GM12878 (cell line): ENCODE data around the gene SQSTM1. TPM values are rescaled to one million over a fixed set of nuclear protein-coding genes. Genes with fewer than 3 reads are reported as not detected.

Experiments
- ATAC-seq: fragments of 200-7000 bp; cut with Tn5 transposase; 3 replicates; pipeline ENCODE4 v1.9.1; 2020; ENCODE audit warnings: mild to moderate bottlenecking, moderate library complexity
- BruUV-seq: library from RNA; stranded (reverse); fragments of 400-500 nt; replicated peaks from 2 replicates; lab custom pipeline; 2021; lab: Mats Ljungman, UMichigan
- CTCF ChIA-PET: fragments of 300-600 bp; sonication (Branson Sonifier 250); formaldehyde crosslinking; extraction: SDS; loops from one replicate; lab custom pipeline; 2021; ENCODE audit warnings: inconsistent platforms; lab: Yijun Ruan, JAX
- POLR2A ChIA-PET: fragments of 350-600 bp; formaldehyde crosslinking; extraction: SDS; loops from one replicate; lab custom pipeline; 2021; ENCODE audit warnings: inconsistent platforms; lab: Charles Lee
- RAD21 ChIA-PET: fragments of 300-600 bp; sonication (Branson Sonifier 250); formaldehyde crosslinking; loops from one replicate; lab custom pipeline; 2023; ENCODE audit warnings: antibody characterized with exemption; ENCODE audit not compliant: unreplicated experiment; lab: Charles Lee
- SMC1A ChIA-PET: fragments of 300-600 bp; sonication (Branson Sonifier 250); formaldehyde crosslinking; loops from one replicate; lab custom pipeline; 2023; ENCODE audit not compliant: unreplicated experiment, uncharacterized antibody; lab: Charles Lee
- DNase-seq: peaks from one replicate; pipeline ENCODE4 v3.0.0-alpha.2; 2011; ENCODE audit warnings: low read depth, low spot score
- FAIRE-seq: peaks from 3 replicates; lab custom pipeline; 2011; peaks lifted over from hg19 to GRCh38; lab: Jason Lieb, UNC
- H2AFZ ChIP-seq: 2 replicates; pipeline ENCODE4 v1.6.0; 2011; ENCODE audit warnings: low read depth, low read length, control low read depth; ENCODE audit not compliant: control insufficient read depth
- H3K27ac ChIP-seq: 2 replicates; pipeline ENCODE4 v1.5.1; 2011; ENCODE audit warnings: control low read depth; ENCODE audit not compliant: control insufficient read depth, insufficient read depth
- H3K27me3 ChIP-seq, 2 experiments: replicated peaks in 1 of 2; 2 replicates each; pipeline versions ENCODE4 v1.6.0 to v1.6.1; 2011; ENCODE audit warnings: low read length in 1 of 2; ENCODE audit not compliant: control insufficient read depth in 2 of 2, insufficient read depth in 2 of 2
- H3K36me3 ChIP-seq, 2 experiments: 2 replicates each; pipeline ENCODE4 v1.5.1; 2011; ENCODE audit warnings: low read length in 1 of 2; ENCODE audit not compliant: control insufficient read depth in 2 of 2, insufficient read depth in 2 of 2
- H3K4me1 ChIP-seq: 2 replicates; pipeline ENCODE4 v1.6.1; 2011; ENCODE audit warnings: mild to moderate bottlenecking, low read length, moderate library complexity, mixed read lengths; ENCODE audit not compliant: control insufficient read depth, insufficient read depth
- H3K4me2 ChIP-seq: 2 replicates; pipeline ENCODE4 v1.6.0; 2011; ENCODE audit warnings: control low read depth; ENCODE audit not compliant: control insufficient read depth, insufficient read depth
- H3K4me3 ChIP-seq: fragments of 200-600 bp; sonication (generic); 2 replicates; pipeline ENCODE4 v1.5.1; 2016
- H3K79me2 ChIP-seq: 2 replicates; pipeline ENCODE4 v1.6.0; 2011; ENCODE audit warnings: low read length; ENCODE audit not compliant: control insufficient read depth, insufficient read depth
- H3K9ac ChIP-seq: 2 replicates; pipeline ENCODE4 v1.8.0; 2011; ENCODE audit warnings: low read length, control low read depth, mixed read lengths; ENCODE audit not compliant: control insufficient read depth, insufficient read depth
- H3K9me3 ChIP-seq: replicated peaks from 3 replicates; pipeline ENCODE4 v1.5.1; 2011; ENCODE audit warnings: mild to moderate bottlenecking, low read length; ENCODE audit not compliant: control insufficient read depth, insufficient read depth
- H4K20me1 ChIP-seq: 2 replicates; pipeline ENCODE4 v1.6.0; 2011; ENCODE audit not compliant: control insufficient read depth, insufficient read depth
- CREM ChIP-seq: IDR thresholded peaks from 2 replicates; pipeline ENCODE4 v1.6.1; 2014; ENCODE audit warnings: antibody characterized with exemption, low read depth
- CTCF ChIP-seq, 3 experiments: IDR thresholded peaks in 2 of 3; conservative IDR thresholded peaks in 1 of 3; 2 replicates each; pipeline ENCODE4 v1.5.1; 2011; ENCODE audit warnings: low read depth in 3 of 3, low read length in 3 of 3, mild to moderate bottlenecking in 3 of 3, control low read depth in 2 of 3, moderate library complexity in 2 of 3, inconsistent platforms in 1 of 3, mixed read lengths in 1 of 3; ENCODE audit not compliant: control insufficient read depth in 2 of 3, insufficient read depth in 1 of 3; ENCODE audit errors: extremely low read depth in 1 of 3
- ESRRA ChIP-seq: IDR thresholded peaks from 2 replicates; pipeline ENCODE4 v1.6.1; 2012; ENCODE audit warnings: mild to moderate bottlenecking, low read length, improper control_type of control experiment
- GABPA ChIP-seq: IDR thresholded peaks from 2 replicates; pipeline ENCODE4 v1.6.1; 2014; ENCODE audit warnings: antibody characterized with exemption, low read depth, mild to moderate bottlenecking, inconsistent platforms
- IRF3 ChIP-seq: fragments of 450-650 bp; IDR thresholded peaks from 2 replicates; pipeline ENCODE4 v1.6.1; 2014; ENCODE audit warnings: mild to moderate bottlenecking
- MEF2B ChIP-seq: fragments of 450-650 bp; IDR thresholded peaks from 2 replicates; pipeline ENCODE4 v1.6.1; 2018; ENCODE audit warnings: mild to moderate bottlenecking, moderate library complexity; ENCODE audit not compliant: partially characterized antibody, poor library complexity, severe bottlenecking
- NFXL1 ChIP-seq: fragments of 450-650 bp; IDR thresholded peaks from 2 replicates; pipeline ENCODE4 v1.6.1; 2017; ENCODE audit warnings: antibody characterized with exemption, mild to moderate bottlenecking, borderline replicate concordance
- POLR2A ChIP-seq: IDR thresholded peaks from 2 replicates; pipeline ENCODE4 v1.6.1; 2011; ENCODE audit warnings: low read depth, mild to moderate bottlenecking, low read length
- SUZ12 ChIP-seq: fragments of 200-600 bp; sonication (generic); IDR thresholded peaks from one replicate; pipeline ENCODE4 v1.6.1; 2018; ENCODE audit warnings: antibody characterized with exemption, mild to moderate bottlenecking; ENCODE audit not compliant: unreplicated experiment
- TBL1XR1 ChIP-seq: IDR thresholded peaks from 2 replicates; pipeline ENCODE4 v1.6.1; 2012; ENCODE audit warnings: low read depth, low read length, improper control_type of control experiment
- ZBTB4 ChIP-seq: fragments of 450-650 bp; formaldehyde crosslinking; IDR thresholded peaks from 2 replicates; pipeline ENCODE4 v1.4.0; 2022; ENCODE audit warnings: mild to moderate bottlenecking, moderate library complexity
- ZBTB40 ChIP-seq: fragments of 450-650 bp; IDR thresholded peaks from 2 replicates; pipeline ENCODE4 v1.6.1; 2016; ENCODE audit warnings: mild to moderate bottlenecking, moderate library complexity, borderline replicate concordance
- WGBS: methylation state at CpG from one replicate; pipeline ENCODE4 v1.1.6; 2016; ENCODE audit warnings: low lambda C conversion rate; ENCODE audit not compliant: insufficient replicate concordance, insufficient coverage; ENCODE audit errors: missing lambda C conversion rate; 5-methylcytosine and 5-hydroxymethylcytosine counted together
- in situ Hi-C: fragments of 300-500 bp; cut with MboI; formaldehyde crosslinking; loops from 9 replicates; pipeline ENCODE4 v1.14.3; 2018; ENCODE audit warnings: mixed read lengths
- intact Hi-C: fragments of 100-400 bp; cut with micrococcal nuclease; formaldehyde crosslinking; loops from one replicate; pipeline ENCODE4 v1.14.2; 2022; ENCODE audit not compliant: unreplicated experiment
- polyA plus RNA-seq, 11 experiments: library from polyadenylated mRNA; depleted of rRNA in 4 of 11; unstranded in 6 of 11; stranded (reverse) in 5 of 11; fragments of >200 nt; fragmentation: Nextera tagmentation in 4 of 11; fragmentation: Illumina TruSeq in 1 of 11; extraction: Ambion mirVana in 4 of 11; extraction: Trizol in 1 of 11; gene quantifications; 1 replicate in 1 of 11; 2 replicates in 10 of 11; pipeline versions ENCODE4 v1.2.1 to v1.2.3, GENCODE V29; 2011 to 2016; ENCODE audit warnings: inconsistent platforms in 2 of 11, missing spikeins in 2 of 11, low read depth in 1 of 11
- total RNA-seq, 4 experiments: library from RNA; depleted of rRNA in 3 of 4; stranded (reverse); fragments of >200 nt in 3 of 4; fragmentation: Illumina TruSeq in 1 of 4; extraction: Trizol in 1 of 4; gene quantifications; 2 replicates each; pipeline versions ENCODE4 v1.2.1 to v1.2.3, GENCODE V29; 2013 to 2021
- TF ChIP-seq, protein P1 (sequence below): fragments of 450-650 bp; IDR thresholded peaks from 2 replicates; pipeline ENCODE4 v1.6.1; 2017; ENCODE audit warnings: borderline replicate concordance

Gene SQSTM1
- total and polyA plus RNA-seq, 10 of the 15 experiments (the other 5 are each of a cell fraction or from before 2014, with no cell fraction given) = 6.3 to 138 (median 62.1) TPM

GRCh38 chr5:179874136-179874535 is 53.4 kb downstream of the SQSTM1 start:
- ChIA-PET RAD21 (no interaction called here), POLR2A (no interaction called here), CTCF (no interaction called here), SMC1A (no interaction called here)
- Histone ChIP-seq H3K4me2 (no peak overlapping the region), H3K4me3 (no peak overlapping the region), H2AFZ (no peak overlapping the region), H3K27ac (no peak overlapping the region), H3K9ac (no peak overlapping the region), H3K79me2 (no peaks in the 10 kb centered on the region), H3K36me3 (peaks cover 19 to 22% of the 10 kb centered on the region in 2 experiments), H3K9me3 (no peaks in the 10 kb centered on the region), H3K27me3 (no peaks in the 10 kb centered on the region), H4K20me1 (no peaks in the 10 kb centered on the region), H3K4me1 (no peaks in the 10 kb centered on the region)
- FAIRE-seq (no peak), DNase-seq (no peak), ATAC-seq (no peak)
- intact Hi-C loops = no loop called here
- no TSS peak for BruUV-seq
- WGBS = 90% methylated on average over 2 of the region's 3 CpGs
- in situ Hi-C loops = no loop called here
- TF ChIP-seq ZBTB4 (no peak), CTCF (IDR thresholded peaks at IDR 0.05 in 2 of 3, conservative IDR thresholded peaks at IDR 0.05 in 1 of 3; ENCODE audit: control insufficient read depth in 2 of 3, extremely low read depth in 1 of 3, insufficient read depth in 1 of 3, low read depth in 3 of 3, low read length in 3 of 3) (no peak), CREM (no peak), ESRRA (no peak), SUZ12 (no peak), IRF3 (no peak), ZBTB40 (no peak), GABPA (no peak), TBL1XR1 (no peak), NFXL1 (no peak), POLR2A (no peak), MEF2B (no peak)
- TF ChIP-seq, protein P1, sequence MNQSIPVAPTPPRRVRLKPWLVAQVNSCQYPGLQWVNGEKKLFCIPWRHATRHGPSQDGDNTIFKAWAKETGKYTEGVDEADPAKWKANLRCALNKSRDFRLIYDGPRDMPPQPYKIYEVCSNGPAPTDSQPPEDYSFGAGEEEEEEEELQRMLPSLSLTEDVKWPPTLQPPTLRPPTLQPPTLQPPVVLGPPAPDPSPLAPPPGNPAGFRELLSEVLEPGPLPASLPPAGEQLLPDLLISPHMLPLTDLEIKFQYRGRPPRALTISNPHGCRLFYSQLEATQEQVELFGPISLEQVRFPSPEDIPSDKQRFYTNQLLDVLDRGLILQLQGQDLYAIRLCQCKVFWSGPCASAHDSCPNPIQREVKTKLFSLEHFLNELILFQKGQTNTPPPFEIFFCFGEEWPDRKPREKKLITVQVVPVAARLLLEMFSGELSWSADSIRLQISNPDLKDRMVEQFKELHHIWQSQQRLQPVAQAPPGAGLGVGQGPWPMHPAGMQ = no peak
